Regular cardiac myocyte (primary cell): ENCODE measurements around the gene LRRFIP2. TPM values are rescaled to one million over a fixed set of nuclear protein-coding genes. Genes with fewer than 3 reads are reported as not detected.

Experiments
- total RNA-seq: library from RNA; depleted of rRNA; stranded (reverse); fragments of >200 nt; gene quantifications from 2 replicates; pipeline ENCODE4 v1.2.3, GENCODE V29; 2014

The LRRFIP2 gene, protein sequence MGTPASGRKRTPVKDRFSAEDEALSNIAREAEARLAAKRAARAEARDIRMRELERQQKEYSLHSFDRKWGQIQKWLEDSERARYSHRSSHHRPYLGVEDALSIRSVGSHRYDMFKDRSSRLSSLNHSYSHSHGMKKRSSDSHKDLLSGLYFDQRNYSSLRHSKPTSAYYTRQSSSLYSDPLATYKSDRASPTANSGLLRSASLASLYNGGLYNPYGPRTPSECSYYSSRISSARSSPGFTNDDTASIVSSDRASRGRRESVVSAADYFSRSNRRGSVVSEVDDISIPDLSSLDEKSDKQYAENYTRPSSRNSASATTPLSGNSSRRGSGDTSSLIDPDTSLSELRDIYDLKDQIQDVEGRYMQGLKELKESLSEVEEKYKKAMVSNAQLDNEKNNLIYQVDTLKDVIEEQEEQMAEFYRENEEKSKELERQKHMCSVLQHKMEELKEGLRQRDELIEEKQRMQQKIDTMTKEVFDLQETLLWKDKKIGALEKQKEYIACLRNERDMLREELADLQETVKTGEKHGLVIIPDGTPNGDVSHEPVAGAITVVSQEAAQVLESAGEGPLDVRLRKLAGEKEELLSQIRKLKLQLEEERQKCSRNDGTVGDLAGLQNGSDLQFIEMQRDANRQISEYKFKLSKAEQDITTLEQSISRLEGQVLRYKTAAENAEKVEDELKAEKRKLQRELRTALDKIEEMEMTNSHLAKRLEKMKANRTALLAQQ
- total RNA-seq = 56.1 and 71.7 TPM in 2 replicates

DNA sequence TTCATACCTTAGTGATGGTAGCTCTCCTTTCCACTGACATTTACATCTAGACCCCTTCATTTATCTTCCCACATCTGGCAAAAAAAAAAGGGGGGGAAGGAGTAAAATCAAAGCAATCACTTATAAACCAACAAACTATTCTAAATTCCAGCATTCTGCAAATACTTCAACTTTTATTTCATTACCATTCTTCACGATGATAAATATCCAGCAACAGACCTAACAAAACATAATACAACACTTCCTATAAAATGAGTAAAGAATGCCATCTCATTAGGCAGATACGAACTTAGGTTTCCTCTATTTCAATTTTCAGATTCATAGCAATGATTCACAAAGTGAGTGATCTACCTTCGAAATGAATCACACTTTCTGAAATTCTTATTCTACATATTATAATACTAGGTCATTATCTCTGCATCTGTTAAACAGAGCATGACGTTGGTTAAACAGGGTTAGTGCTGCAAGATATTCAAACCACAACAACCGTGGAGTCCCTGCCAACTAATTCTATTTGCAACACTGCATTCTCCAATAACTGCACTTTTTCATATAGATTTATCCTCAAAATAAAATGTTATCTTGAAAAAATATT is at the start of gene LRRFIP2:
LRRFIP2 (minus strand) TSS at position 51 of the 595 bp plus-strand sequence. CDS start 25,599 bp downstream, outside the sequence.

Other genes starting within 250 kb of the LRRFIP2 start
- 6.7 and 15.5 TPM in 2 replicates for gene TRANK1, start 229.5 kb downstream of the LRRFIP2 start, total RNA-seq
- 13.2 and 14.4 TPM in 2 replicates for gene EPM2AIP1, start 181.5 kb downstream of the LRRFIP2 start, total RNA-seq
- 33.0 and 61.5 TPM in 2 replicates for gene MLH1, start 181.1 kb downstream of the LRRFIP2 start, total RNA-seq
- gene GOLGA4, start 68.7 kb upstream of the LRRFIP2 start, total RNA-seq = 73.0 and 101 TPM in 2 replicates